GM23338 (cell line): ENCODE data around the gene CMTM6.

ENCODE experiments used
- CREB1 ChIP-seq: fragments of 250-450 bp; sonication (Bioruptor Pico); IDR thresholded peaks from 2 replicates; pipeline ENCODE4 v1.5.0; 2020; ENCODE audit warnings: low read depth, mild to moderate bottlenecking, moderate library complexity
- CTCF ChIP-seq, 2 experiments: fragments of 200-600 bp in 1 of 2; sonication (generic) in 1 of 2; conservative IDR thresholded peaks; 2 replicates each; pipeline versions ENCODE4 v1.5.1 to v1.6.1; 2016 to 2017; ENCODE audit warnings: antibody characterized with exemption in 2 of 2, low read depth in 2 of 2, mild to moderate bottlenecking in 2 of 2, moderate library complexity in 1 of 2
- ETS1 ChIP-seq: IDR thresholded peaks from 2 replicates; pipeline ENCODE4 v1.6.1; 2016; ENCODE audit warnings: antibody characterized with exemption
- EZH2 ChIP-seq: fragments of 200-600 bp; sonication (generic); IDR thresholded peaks from one replicate; pipeline ENCODE4 v1.8.0; 2017; ENCODE audit warnings: antibody characterized with exemption, mild to moderate bottlenecking, low read depth; ENCODE audit not compliant: unreplicated experiment
- EZH2phosphoT487 ChIP-seq: fragments of 200-600 bp; sonication (generic); IDR thresholded peaks from one replicate; pipeline ENCODE4 v1.8.1; 2018; ENCODE audit warnings: antibody characterized with exemption; ENCODE audit not compliant: unreplicated experiment
- JUNB ChIP-seq: IDR thresholded peaks from one replicate; pipeline ENCODE4 v1.6.1; 2016; ENCODE audit warnings: antibody characterized with exemption; ENCODE audit not compliant: unreplicated experiment
- NANOG ChIP-seq: IDR thresholded peaks from 2 replicates; pipeline ENCODE4 v1.6.1; 2016; ENCODE audit warnings: antibody characterized with exemption, borderline replicate concordance
- POLR2AphosphoS5 ChIP-seq: IDR thresholded peaks from 2 replicates; pipeline ENCODE4 v1.6.1; 2016; ENCODE audit warnings: antibody characterized with exemption, low read depth
- REST ChIP-seq: IDR thresholded peaks from one replicate; pipeline ENCODE4 v1.6.1; 2018; ENCODE audit warnings: antibody characterized with exemption; ENCODE audit not compliant: unreplicated experiment
- STAT1 ChIP-seq: IDR thresholded peaks from one replicate; pipeline ENCODE4 v1.6.1; 2016; ENCODE audit warnings: antibody characterized with exemption; ENCODE audit not compliant: unreplicated experiment
- ZNF114 ChIP-seq: fragments of 250-450 bp; sonication (Bioruptor Pico); IDR thresholded peaks from 2 replicates; pipeline ENCODE4 v1.5.0; 2020; ENCODE audit warnings: mild to moderate bottlenecking, moderate library complexity
- ZNF331 ChIP-seq: fragments of 250-450 bp; sonication (Bioruptor Pico); IDR thresholded peaks from 2 replicates; pipeline ENCODE4 v1.5.0; 2020; ENCODE audit warnings: low read depth, mild to moderate bottlenecking, moderate library complexity
- ZNF462 ChIP-seq: fragments of 250-450 bp; sonication (Bioruptor Pico); IDR thresholded peaks from 2 replicates; pipeline ENCODE4 v1.5.0; 2020; ENCODE audit warnings: mild to moderate bottlenecking, moderate library complexity

GRCh38 chr3:32544894-32545293, 42.2 kb upstream of the CMTM6 start:
- TF ChIP-seq POLR2AphosphoS5 (no peak), CTCF (conservative IDR thresholded peaks at IDR 0.05; ENCODE audit: low read depth in 2 of 2) (no peak), EZH2phosphoT487 (no peak), JUNB (no peak), ETS1 (no peak), EZH2 (no peak), STAT1 (no peak), CREB1 (CRISPR knock-in tag) (no peak), REST (no peak), NANOG (no peak), ZNF331 (CRISPR knock-in tag) (no peak), ZNF114 (no peak), ZNF462 (CRISPR knock-in tag) (no peak)
